Bronchial epithelial cell (primary cell): ENCODE measurements around the gene ZNF680. TPM values are rescaled to one million over a fixed set of nuclear protein-coding genes. Genes with fewer than 3 reads are reported as not detected.

Source experiments
- DNase-seq: peaks from one replicate; pipeline ENCODE4 v3.0.0-alpha.2; 2010; ENCODE audit warnings: low read depth
- FAIRE-seq: peaks from 2 replicates; lab custom pipeline; 2011; peaks lifted over from hg19 to GRCh38; lab: Jason Lieb, UNC
- H3K27me3 ChIP-seq: 2 replicates; pipeline ENCODE4 v1.5.1; 2011; ENCODE audit warnings: low read length; ENCODE audit not compliant: control insufficient read depth, insufficient read depth
- H3K36me3 ChIP-seq: 2 replicates; pipeline ENCODE4 v1.5.1; 2011; ENCODE audit warnings: low read length; ENCODE audit not compliant: control insufficient read depth, insufficient read depth
- H3K4me3 ChIP-seq: 2 replicates; pipeline ENCODE4 v1.5.1; 2011; ENCODE audit warnings: mild to moderate bottlenecking, low read depth, low read length, control low read depth
- CTCF ChIP-seq: IDR thresholded peaks from 2 replicates; pipeline ENCODE4 v1.5.1; 2011; ENCODE audit warnings: mild to moderate bottlenecking, moderate library complexity, low read length, control low read depth, inconsistent platforms; ENCODE audit not compliant: insufficient read depth, severe bottlenecking
- total RNA-seq: library from RNA; depleted of rRNA; stranded (reverse); fragments of >200 nt; gene quantifications from 2 replicates; pipeline ENCODE4 v1.2.1, GENCODE V29; 2014

Gene ZNF680
- total RNA-seq, 1 donor from 2014 or later, result 10.3 TPM

- FAIRE-seq (no peak), DNase-seq (no peak)
- H3K27me3 ChIP-seq, result no peaks in the 10 kb centered on the region
- no peak for TF ChIP-seq CTCF
- H3K36me3 ChIP-seq, result peaks cover 1% of the 10 kb centered on the region
- H3K4me3 ChIP-seq, result no peak overlapping the region
These were observed 41.4 kb downstream of the ZNF680 start for GRCh38 chr7:64521409-64521984.

GRCh38 chr7:64516451-64516850, 46.4 kb downstream of the ZNF680 start:
- no peak overlapping the region for H3K4me3 ChIP-seq
- FAIRE-seq (no peak), DNase-seq (no peak)
- no peaks in the 10 kb centered on the region for H3K27me3 ChIP-seq
- no peaks in the 10 kb centered on the region for H3K36me3 ChIP-seq
- no peak for TF ChIP-seq CTCF

- no peaks in the 10 kb centered on the region for H3K27me3 ChIP-seq
- DNase-seq (no peak), FAIRE-seq (no peak)
- TF ChIP-seq CTCF, result no peak
- H3K36me3 ChIP-seq, result no peaks in the 10 kb centered on the region
- no peak overlapping the region for H3K4me3 ChIP-seq
These were observed 47.1 kb downstream of the ZNF680 start for GRCh38 chr7:64515781-64516180.

GRCh38 chr7:64515330-64515729, 47.5 kb downstream of the ZNF680 start:
- H3K36me3 ChIP-seq, result no peaks in the 10 kb centered on the region
- no peak overlapping the region for H3K4me3 ChIP-seq
- H3K27me3 ChIP-seq, result no peaks in the 10 kb centered on the region
- FAIRE-seq (no peak), DNase-seq (peak; percentile 28)
- TF ChIP-seq CTCF, result no peak

GRCh38 chr7:64509583-64509982, 53.3 kb downstream of the ZNF680 start:
- no peak for TF ChIP-seq CTCF
- no peaks in the 10 kb centered on the region for H3K27me3 ChIP-seq
- H3K4me3 ChIP-seq, result no peak overlapping the region
- no peak for FAIRE-seq
- no peak for DNase-seq
- no peaks in the 10 kb centered on the region for H3K36me3 ChIP-seq

GRCh38 chr7:64504581-64505120, 58.2 kb downstream of the ZNF680 start:
- DNase-seq, result no peak
- Histone ChIP-seq H3K4me3 (no peak overlapping the region), H3K27me3 (no peaks in the 10 kb centered on the region), H3K36me3 (no peaks in the 10 kb centered on the region)
- no peak for FAIRE-seq
- no peak for TF ChIP-seq CTCF
